Duodenal mucosa (tissue), 2 donors: ENCODE measurements around the gene SNTG2.
"Not testable (repeated sequence)": the region's sequence is repeated elsewhere in the genome, so short reads cannot be mapped to it uniquely, and the experiment has no call there.

ENCODE experiments used
- H3K27ac ChIP-seq: one replicate; pipeline ENCODE4 v1.7.0; 2013; ENCODE audit warnings: low read depth, low read length
- H3K27me3 ChIP-seq, 2 donors: one replicate each; pipeline ENCODE4 v1.7.0; 2013; ENCODE audit warnings: low read length in 2 of 2, control low read depth in 1 of 2; ENCODE audit not compliant: insufficient read depth in 2 of 2, control insufficient read depth in 1 of 2
- H3K36me3 ChIP-seq, 2 donors: one replicate each; pipeline ENCODE4 v1.7.0; 2013; ENCODE audit warnings: low read length in 2 of 2, control low read depth in 1 of 2; ENCODE audit not compliant: insufficient read depth in 2 of 2, control insufficient read depth in 1 of 2
- H3K4me1 ChIP-seq, 2 donors: one replicate each; pipeline ENCODE4 v1.7.0; 2013; ENCODE audit warnings: low read length in 2 of 2, control low read depth in 1 of 2; ENCODE audit not compliant: insufficient read depth in 2 of 2, control insufficient read depth in 1 of 2
- H3K4me3 ChIP-seq, 2 donors: one replicate each; pipeline ENCODE4 v1.7.0; 2013; ENCODE audit warnings: low read length in 2 of 2, low read depth in 1 of 2
- H3K9ac ChIP-seq, 2 donors: one replicate each; pipeline ENCODE4 v1.7.0; 2013; ENCODE audit warnings: low read length in 2 of 2, low read depth in 1 of 2
- H3K9me3 ChIP-seq, 2 donors: one replicate each; pipeline ENCODE4 v1.7.0; 2013; ENCODE audit warnings: low read length in 2 of 2, control low read depth in 1 of 2; ENCODE audit not compliant: control insufficient read depth in 1 of 2

Gene SNTG2

GRCh38 chr2:1400943-1401735 lies 450.5 kb downstream of the SNTG2 start:
- no peak overlapping the region for H3K9ac ChIP-seq

GRCh38 chr2:1402064-1402463 lies 451.4 kb downstream of the SNTG2 start:
- no peaks in the 10 kb centered on the region for H3K36me3 ChIP-seq
- H3K4me3 ChIP-seq, result no peak overlapping the region
- H3K9ac ChIP-seq, result no peak overlapping the region
- no peaks in the 10 kb centered on the region for H3K4me1 ChIP-seq
- no peak overlapping the region for H3K27ac ChIP-seq
- H3K9me3 ChIP-seq, result no peaks in the 10 kb centered on the region
- no peaks in the 10 kb centered on the region for H3K27me3 ChIP-seq

More at GRCh38 chr2:1400943-1401735, 450.5 kb downstream of the SNTG2 start:
- Histone ChIP-seq H3K4me1 (no peaks in the 10 kb centered on the region), H3K27me3 (no peaks in the 10 kb centered on the region), H3K36me3 (no peaks in the 10 kb centered on the region), H3K4me3 (no peak overlapping the region), H3K9me3 (no peaks in the 10 kb centered on the region), H3K27ac (no peak overlapping the region)

- H3K36me3 ChIP-seq, result no peaks in the 10 kb centered on the region
- H3K4me1 ChIP-seq, result no peaks in the 10 kb centered on the region
- H3K4me3 ChIP-seq, result no peak overlapping the region
- no peaks in the 10 kb centered on the region for H3K27me3 ChIP-seq
- H3K9me3 ChIP-seq, result no peaks in the 10 kb centered on the region
- H3K9ac ChIP-seq, result no peak overlapping the region
- no peak overlapping the region for H3K27ac ChIP-seq
Observed at GRCh38 chr2:1403565-1403964, 452.9 kb downstream of the SNTG2 start.

GRCh38 chr2:1405124-1405523 lies 454.5 kb downstream of the SNTG2 start:
- no peaks in the 10 kb centered on the region for H3K4me1 ChIP-seq
- H3K9ac ChIP-seq, result no peak overlapping the region
- no peak overlapping the region for H3K27ac ChIP-seq
- no peaks in the 10 kb centered on the region for H3K9me3 ChIP-seq
- no peak overlapping the region for H3K4me3 ChIP-seq
- no peaks in the 10 kb centered on the region for H3K36me3 ChIP-seq
- H3K27me3 ChIP-seq, result no peaks in the 10 kb centered on the region

- Histone ChIP-seq H3K27ac (no peak overlapping the region), H3K9ac (no peak overlapping the region), H3K27me3 (no peaks in the 10 kb centered on the region), H3K9me3 (no peaks in the 10 kb centered on the region), H3K4me1 (no peaks in the 10 kb centered on the region), H3K36me3 (no peaks in the 10 kb centered on the region), H3K4me3 (no peak overlapping the region)
Observed at GRCh38 chr2:1405967-1406366, 455.3 kb downstream of the SNTG2 start.

- H3K4me1 ChIP-seq, result no peaks in the 10 kb centered on the region
- H3K27ac ChIP-seq, result no peak overlapping the region
- no peaks in the 10 kb centered on the region for H3K9me3 ChIP-seq
- H3K9ac ChIP-seq, result no peak overlapping the region
- H3K27me3 ChIP-seq, result no peaks in the 10 kb centered on the region
- no peak overlapping the region for H3K4me3 ChIP-seq
- H3K36me3 ChIP-seq, result no peaks in the 10 kb centered on the region
Observed at GRCh38 chr2:1406434-1406833, 455.8 kb downstream of the SNTG2 start.

- no peaks in the 10 kb centered on the region for H3K27me3 ChIP-seq
- no peak overlapping the region for H3K4me3 ChIP-seq
- H3K4me1 ChIP-seq, result no peaks in the 10 kb centered on the region
- H3K27ac ChIP-seq, result no peak overlapping the region
- H3K9ac ChIP-seq, result no peak overlapping the region
- H3K36me3 ChIP-seq, result no peaks in the 10 kb centered on the region
- H3K9me3 ChIP-seq, result no peaks in the 10 kb centered on the region
Observed at GRCh38 chr2:1407950-1408675, 457.5 kb downstream of the SNTG2 start.

- no peak within 1 kb of the TSS for H3K27ac ChIP-seq
- no peaks in the 10 kb centered on the region for H3K9me3 ChIP-seq
- H3K4me1 ChIP-seq, result no peaks in the 10 kb centered on the region
- H3K9ac ChIP-seq, result no peak within 1 kb of the TSS
- no peak within 1 kb of the TSS for H3K4me3 ChIP-seq
- no peaks in the 10 kb centered on the region for H3K27me3 ChIP-seq
- H3K36me3 ChIP-seq, result no peaks in the 10 kb centered on the region
Observed at GRCh38 chr2:1413156-1413710, 462.6 kb downstream of the SNTG2 start, which contains the start of gene TPO. TSS of gene TPO (plus strand) at chr2:1413463. CDS start at chr2:1414409, 946 bp downstream.

GRCh38 chr2:1414121-1414520 lies 463.5 kb downstream of the SNTG2 start:
- Histone ChIP-seq H3K27me3 (no peaks in the 10 kb centered on the region), H3K36me3 (no peaks in the 10 kb centered on the region), H3K27ac (no peak overlapping the region), H3K9ac (no peak overlapping the region), H3K4me3 (no peak overlapping the region), H3K9me3 (no peaks in the 10 kb centered on the region), H3K4me1 (no peaks in the 10 kb centered on the region)

GRCh38 chr2:1414901-1415300 lies 464.3 kb downstream of the SNTG2 start:
- not testable (repeated sequence) for H3K4me3 ChIP-seq, H3K36me3 ChIP-seq, H3K27ac ChIP-seq, H3K4me1 ChIP-seq, H3K9me3 ChIP-seq, H3K9ac ChIP-seq, H3K27me3 ChIP-seq
